HepG2 (cell line): Measurements from ENCODE around the gene NOTO. TPM values are rescaled to one million over a fixed set of nuclear protein-coding genes. Genes with fewer than 3 reads are reported as not detected.
A peak's percentile ranks its signal among the peaks of the same experiment; 100 is the strongest.

Experiments used
- RBM22 ChIP-seq: fragments of 200-400 bp; formaldehyde crosslinking; optimal IDR thresholded peaks from 2 replicates; pipeline ENCODE3; 2017; ENCODE audit warnings: mild to moderate bottlenecking, low read length, moderate library complexity
- ZIK1 ChIP-seq: sonication (generic); formaldehyde crosslinking; IDR thresholded peaks from 2 replicates; pipeline ENCODE4 v1.5.0; 2020; ENCODE audit warnings: mild to moderate bottlenecking, low read depth, missing genetic modification reagents, borderline replicate concordance
- ZNF564 ChIP-seq: sonication (generic); formaldehyde crosslinking; IDR thresholded peaks from 2 replicates; pipeline ENCODE4 v1.8.1; 2023; ENCODE audit warnings: mild to moderate bottlenecking, missing genetic modification reagents
- ZZZ3 ChIP-seq: sonication (generic); formaldehyde crosslinking; IDR thresholded peaks from 2 replicates; pipeline ENCODE4 v1.4.0; 2020; ENCODE audit warnings: missing genetic modification reagents, mild to moderate bottlenecking, borderline replicate concordance
- polyA plus RNA-seq, 8 experiments: library from polyadenylated mRNA; depleted of rRNA in 3 of 8; stranded (reverse) in 7 of 8; unstranded in 1 of 8; fragments of >200 nt; fragmentation: Illumina TruSeq in 4 of 8; extraction: Trizol in 4 of 8; gene quantifications; 2 replicates each; pipeline versions ENCODE4 v1.2.1 to v1.2.3, GENCODE V29; 2011 to 2016; ENCODE audit warnings: low read depth in 4 of 8, missing spikeins in 1 of 8, mixed read lengths in 1 of 8; ENCODE audit not compliant: insufficient read depth in 1 of 8
- total RNA-seq, 5 experiments: library from RNA; depleted of rRNA; stranded (reverse); fragments of >200 nt; fragmentation: Illumina TruSeq; extraction: Trizol; gene quantifications; 2 replicates each; pipeline ENCODE4 v1.2.3, GENCODE V29; 2016; ENCODE audit warnings: low read depth in 1 of 5
- TF ChIP-seq, protein P1 (sequence below): sonication (generic); formaldehyde crosslinking; IDR thresholded peaks from 2 replicates; pipeline ENCODE4 v1.5.0; 2020; ENCODE audit warnings: mild to moderate bottlenecking, missing genetic modification reagents
- TF ChIP-seq, protein P2 (sequence below): sonication (generic); formaldehyde crosslinking; conservative IDR thresholded peaks from 2 replicates; pipeline ENCODE4 v1.4.0; 2020; ENCODE audit warnings: mild to moderate bottlenecking, missing genetic modification reagents, moderate library complexity

The NOTO gene
- total and polyA plus RNA-seq, 2 of the 13 experiments (the other 11 are each of a cell fraction or from before 2014, with no cell fraction given): not detected

DNA sequence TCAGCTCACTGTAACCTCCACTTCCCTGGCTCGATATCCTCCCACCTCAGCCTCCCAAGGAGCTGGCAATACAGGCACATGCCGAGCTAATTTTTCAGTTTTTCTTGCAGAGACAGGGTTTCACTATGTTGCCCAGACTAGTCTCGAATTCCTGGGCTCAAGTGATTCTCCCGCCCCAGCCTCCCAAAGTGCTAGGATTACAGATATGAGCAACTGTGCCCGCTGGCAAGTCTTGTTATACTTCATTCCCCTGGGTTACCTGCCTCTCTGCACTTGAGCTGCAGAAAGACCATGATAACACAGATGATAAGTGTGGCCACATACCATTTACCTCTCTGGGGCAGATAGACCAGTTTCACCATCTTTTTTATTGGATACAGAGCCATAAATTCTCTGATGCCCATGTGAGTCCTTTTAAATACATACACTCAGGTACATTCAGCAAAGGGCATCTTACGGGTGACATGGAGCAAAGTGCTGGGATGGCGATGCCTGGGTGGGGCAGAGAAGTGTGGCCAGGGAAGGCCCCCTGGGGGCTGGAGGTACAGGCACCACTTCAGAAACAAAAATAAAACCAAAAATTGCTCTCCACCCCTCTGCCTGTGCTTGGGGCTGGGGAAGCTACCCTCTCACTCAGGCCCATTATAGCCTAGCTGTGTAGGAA lies 52.1 kb downstream of the NOTO start (continued):
- TF ChIP-seq, protein P1, sequence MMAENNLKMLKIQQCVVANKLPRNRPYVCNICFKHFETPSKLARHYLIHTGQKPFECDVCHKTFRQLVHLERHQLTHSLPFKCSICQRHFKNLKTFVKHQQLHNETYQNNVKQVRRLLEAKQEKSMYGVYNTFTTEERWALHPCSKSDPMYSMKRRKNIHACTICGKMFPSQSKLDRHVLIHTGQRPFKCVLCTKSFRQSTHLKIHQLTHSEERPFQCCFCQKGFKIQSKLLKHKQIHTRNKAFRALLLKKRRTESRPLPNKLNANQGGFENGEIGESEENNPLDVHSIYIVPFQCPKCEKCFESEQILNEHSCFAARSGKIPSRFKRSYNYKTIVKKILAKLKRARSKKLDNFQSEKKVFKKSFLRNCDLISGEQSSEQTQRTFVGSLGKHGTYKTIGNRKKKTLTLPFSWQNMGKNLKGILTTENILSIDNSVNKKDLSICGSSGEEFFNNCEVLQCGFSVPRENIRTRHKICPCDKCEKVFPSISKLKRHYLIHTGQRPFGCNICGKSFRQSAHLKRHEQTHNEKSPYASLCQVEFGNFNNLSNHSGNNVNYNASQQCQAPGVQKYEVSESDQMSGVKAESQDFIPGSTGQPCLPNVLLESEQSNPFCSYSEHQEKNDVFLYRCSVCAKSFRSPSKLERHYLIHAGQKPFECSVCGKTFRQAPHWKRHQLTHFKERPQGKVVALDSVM: peak; percentile 29; the same call in 1 of the 2 replicates
- TF ChIP-seq ZNF564 (CRISPR knock-in tag) (no peak), ZZZ3 (0 out of 2 replicates have a peak, but pooled peaks have one; percentile 20), RBM22 (peak; percentile 24), ZIK1 (CRISPR knock-in tag) (no peak)
- TF ChIP-seq, protein P2, sequence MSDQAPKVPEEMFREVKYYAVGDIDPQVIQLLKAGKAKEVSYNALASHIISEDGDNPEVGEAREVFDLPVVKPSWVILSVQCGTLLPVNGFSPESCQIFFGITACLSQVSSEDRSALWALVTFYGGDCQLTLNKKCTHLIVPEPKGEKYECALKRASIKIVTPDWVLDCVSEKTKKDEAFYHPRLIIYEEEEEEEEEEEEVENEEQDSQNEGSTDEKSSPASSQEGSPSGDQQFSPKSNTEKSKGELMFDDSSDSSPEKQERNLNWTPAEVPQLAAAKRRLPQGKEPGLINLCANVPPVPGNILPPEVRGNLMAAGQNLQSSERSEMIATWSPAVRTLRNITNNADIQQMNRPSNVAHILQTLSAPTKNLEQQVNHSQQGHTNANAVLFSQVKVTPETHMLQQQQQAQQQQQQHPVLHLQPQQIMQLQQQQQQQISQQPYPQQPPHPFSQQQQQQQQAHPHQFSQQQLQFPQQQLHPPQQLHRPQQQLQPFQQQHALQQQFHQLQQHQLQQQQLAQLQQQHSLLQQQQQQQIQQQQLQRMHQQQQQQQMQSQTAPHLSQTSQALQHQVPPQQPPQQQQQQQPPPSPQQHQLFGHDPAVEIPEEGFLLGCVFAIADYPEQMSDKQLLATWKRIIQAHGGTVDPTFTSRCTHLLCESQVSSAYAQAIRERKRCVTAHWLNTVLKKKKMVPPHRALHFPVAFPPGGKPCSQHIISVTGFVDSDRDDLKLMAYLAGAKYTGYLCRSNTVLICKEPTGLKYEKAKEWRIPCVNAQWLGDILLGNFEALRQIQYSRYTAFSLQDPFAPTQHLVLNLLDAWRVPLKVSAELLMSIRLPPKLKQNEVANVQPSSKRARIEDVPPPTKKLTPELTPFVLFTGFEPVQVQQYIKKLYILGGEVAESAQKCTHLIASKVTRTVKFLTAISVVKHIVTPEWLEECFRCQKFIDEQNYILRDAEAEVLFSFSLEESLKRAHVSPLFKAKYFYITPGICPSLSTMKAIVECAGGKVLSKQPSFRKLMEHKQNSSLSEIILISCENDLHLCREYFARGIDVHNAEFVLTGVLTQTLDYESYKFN: 0 out of 2 replicates have a peak, but pooled peaks have one; percentile 7
